ENCODE measurements around the gene BBS5. TPM values are rescaled to one million over a fixed set of nuclear protein-coding genes. Genes with fewer than 3 reads are reported as not detected.

Gene BBS5
- total RNA-seq, 1 donor from 2014 or later: 10.2 TPM

- TF ChIP-seq, protein P1, sequence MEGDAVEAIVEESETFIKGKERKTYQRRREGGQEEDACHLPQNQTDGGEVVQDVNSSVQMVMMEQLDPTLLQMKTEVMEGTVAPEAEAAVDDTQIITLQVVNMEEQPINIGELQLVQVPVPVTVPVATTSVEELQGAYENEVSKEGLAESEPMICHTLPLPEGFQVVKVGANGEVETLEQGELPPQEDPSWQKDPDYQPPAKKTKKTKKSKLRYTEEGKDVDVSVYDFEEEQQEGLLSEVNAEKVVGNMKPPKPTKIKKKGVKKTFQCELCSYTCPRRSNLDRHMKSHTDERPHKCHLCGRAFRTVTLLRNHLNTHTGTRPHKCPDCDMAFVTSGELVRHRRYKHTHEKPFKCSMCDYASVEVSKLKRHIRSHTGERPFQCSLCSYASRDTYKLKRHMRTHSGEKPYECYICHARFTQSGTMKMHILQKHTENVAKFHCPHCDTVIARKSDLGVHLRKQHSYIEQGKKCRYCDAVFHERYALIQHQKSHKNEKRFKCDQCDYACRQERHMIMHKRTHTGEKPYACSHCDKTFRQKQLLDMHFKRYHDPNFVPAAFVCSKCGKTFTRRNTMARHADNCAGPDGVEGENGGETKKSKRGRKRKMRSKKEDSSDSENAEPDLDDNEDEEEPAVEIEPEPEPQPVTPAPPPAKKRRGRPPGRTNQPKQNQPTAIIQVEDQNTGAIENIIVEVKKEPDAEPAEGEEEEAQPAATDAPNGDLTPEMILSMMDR (IDR thresholded peaks at IDR 0.05; ENCODE audit: unreplicated experiment): no peak
- Mint-ChIP-seq H3K27me3 (ENCODE audit: low read depth) (no peaks in the 10 kb centered on the region), H3K27ac (no peak within 1 kb of the TSS), H3K4me3 (no peak within 1 kb of the TSS), H3K9me3 (no peaks in the 10 kb centered on the region), H3K36me3 (peaks cover 14% of the 10 kb centered on the region), H3K4me1 (no peaks in the 10 kb centered on the region)
- DNase-seq (ENCODE audit: low spot score in 2 of 2, unreplicated experiment in 2 of 2): no peak
Observed at GRCh38 chr2:169509298-169509885, 30.1 kb downstream of the BBS5 start, which contains the start of gene KLHL41. Gene KLHL41, plus strand, starts transcription at chr2:169509702. Its CDS starts 77 bp downstream, at chr2:169509779.

DNA sequence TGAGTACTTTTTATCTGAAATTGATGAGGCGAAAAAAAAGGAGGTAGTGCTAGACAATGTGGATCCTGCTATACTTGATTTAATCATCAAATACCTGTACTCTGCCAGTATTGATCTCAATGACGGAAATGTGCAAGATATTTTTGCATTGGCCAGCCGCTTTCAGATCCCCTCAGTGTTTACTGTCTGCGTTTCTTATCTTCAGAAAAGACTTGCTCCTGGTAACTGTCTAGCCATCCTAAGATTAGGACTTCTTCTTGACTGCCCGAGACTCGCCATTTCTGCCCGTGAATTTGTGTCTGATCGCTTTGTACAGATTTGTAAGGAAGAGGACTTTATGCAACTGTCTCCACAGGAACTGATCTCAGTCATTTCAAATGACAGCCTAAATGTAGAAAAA, 30.7 kb downstream of the BBS5 start:
- Mint-ChIP-seq H3K27me3 (ENCODE audit: low read depth) (no peaks in the 10 kb centered on the region), H3K4me1 (no peaks in the 10 kb centered on the region), H3K4me3 (no peak overlapping the region), H3K36me3 (peaks cover 8% of the 10 kb centered on the region), H3K27ac (no peak overlapping the region), H3K9me3 (no peaks in the 10 kb centered on the region)
- TF ChIP-seq, protein P1 (IDR thresholded peaks at IDR 0.05; ENCODE audit: unreplicated experiment): no peak
- no peak for DNase-seq (ENCODE audit: low spot score in 2 of 2, unreplicated experiment in 2 of 2)

DNA sequence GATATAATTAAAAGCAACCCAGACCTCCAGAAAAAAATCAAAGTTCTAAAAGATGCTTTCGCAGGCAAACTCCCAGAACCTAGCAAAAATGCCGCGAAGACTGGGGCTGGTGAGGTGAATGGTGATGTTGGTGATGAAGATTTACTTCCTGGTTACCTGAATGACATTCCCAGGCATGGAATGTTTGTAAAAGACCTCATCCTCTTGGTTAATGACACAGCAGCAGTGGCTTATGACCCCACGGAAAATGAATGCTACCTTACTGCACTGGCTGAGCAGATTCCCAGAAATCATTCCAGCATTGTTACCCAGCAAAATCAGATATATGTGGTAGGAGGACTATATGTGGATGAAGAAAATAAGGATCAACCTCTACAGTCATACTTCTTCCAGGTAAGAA, 31.2 kb downstream of the BBS5 start:
- Mint-ChIP-seq H3K4me1 (peaks cover under 1% of the 10 kb centered on the region), H3K27ac (no peak overlapping the region), H3K36me3 (peaks cover 5% of the 10 kb centered on the region), H3K4me3 (no peak overlapping the region), H3K27me3 (ENCODE audit: low read depth) (no peaks in the 10 kb centered on the region), H3K9me3 (no peaks in the 10 kb centered on the region)
- TF ChIP-seq, protein P1 (IDR thresholded peaks at IDR 0.05; ENCODE audit: unreplicated experiment): no peak
- no peak for DNase-seq (ENCODE audit: low spot score in 2 of 2, unreplicated experiment in 2 of 2)

GRCh38 chr2:169511818-169512217, 32.5 kb downstream of the BBS5 start:
- no peak overlapping the region for H3K27ac Mint-ChIP-seq
- no peak overlapping the region for H3K4me3 Mint-ChIP-seq
- DNase-seq (ENCODE audit: low spot score in 2 of 2, unreplicated experiment in 2 of 2): no peak
- peaks cover 7% of the 10 kb centered on the region for H3K4me1 Mint-ChIP-seq
- no peaks in the 10 kb centered on the region for H3K9me3 Mint-ChIP-seq
- no peaks in the 10 kb centered on the region for H3K27me3 Mint-ChIP-seq (ENCODE audit: low read depth)
- H3K36me3 Mint-ChIP-seq: peaks cover 3% of the 10 kb centered on the region
- TF ChIP-seq, protein P1 (IDR thresholded peaks at IDR 0.05; ENCODE audit: unreplicated experiment): no peak

DNA sequence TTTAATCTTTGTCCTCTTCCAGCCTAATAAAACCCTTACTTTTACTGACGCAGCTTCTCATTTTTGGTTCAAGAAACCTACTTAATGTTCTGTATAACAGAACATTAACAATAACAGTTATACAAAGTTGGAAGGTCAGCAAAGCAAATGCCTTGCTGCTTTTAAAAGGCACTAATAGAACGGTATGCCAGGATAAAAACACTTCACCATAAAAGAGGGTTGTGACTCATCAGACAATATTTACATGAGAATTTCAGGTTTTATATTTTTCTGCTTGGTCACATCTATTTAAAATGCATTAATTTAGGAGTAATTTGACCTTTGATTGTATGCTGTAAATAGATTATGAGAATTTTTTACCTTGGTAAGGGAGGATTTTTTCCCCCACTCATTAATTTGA, 33.2 kb downstream of the BBS5 start:
- TF ChIP-seq, protein P1 (IDR thresholded peaks at IDR 0.05; ENCODE audit: unreplicated experiment): no peak
- no peak overlapping the region for H3K4me3 Mint-ChIP-seq
- H3K36me3 Mint-ChIP-seq: no peaks in the 10 kb centered on the region
- no peak overlapping the region for H3K27ac Mint-ChIP-seq
- H3K27me3 Mint-ChIP-seq (ENCODE audit: low read depth): no peaks in the 10 kb centered on the region
- H3K9me3 Mint-ChIP-seq: no peaks in the 10 kb centered on the region
- H3K4me1 Mint-ChIP-seq: peaks cover 7% of the 10 kb centered on the region
- no peak for DNase-seq (ENCODE audit: low spot score in 2 of 2, unreplicated experiment in 2 of 2)

All from mesothelial cell of epicardium (in vitro differentiated cells).